Activated naive CD8-positive, alpha-beta T cell treated with anti-CD3 and anti-CD28 coated beads, Interleukin-2, amount 50 U/mL, for 24 hours (primary cell): Measurements from ENCODE around the gene MAP1A.
"Not testable (repeated sequence)": the region's sequence is repeated elsewhere in the genome, so short reads cannot be mapped to it uniquely, and the experiment has no call there.

ENCODE experiments used
- ATAC-seq: fragments of 150-1000 bp; cut with Tn5 transposase; one replicate; pipeline ENCODE4 v1.10.0; 2021
- DNase-seq: peaks from one replicate; pipeline ENCODE4 v3.0.0; 2021
- H3K27ac Mint-ChIP-seq: one replicate; pipeline ENCODE4 v1.8.0; 2021; ENCODE audit warnings: mild to moderate bottlenecking, mixed read lengths
- H3K27me3 Mint-ChIP-seq: one replicate; pipeline ENCODE4 v1.8.0; 2021; ENCODE audit warnings: mixed read lengths
- H3K36me3 Mint-ChIP-seq: one replicate; pipeline ENCODE4 v1.8.0; 2021; ENCODE audit warnings: low read depth, mixed read lengths
- H3K4me1 Mint-ChIP-seq: one replicate; pipeline ENCODE4 v1.8.0; 2021; ENCODE audit warnings: mixed read lengths
- H3K4me3 Mint-ChIP-seq: one replicate; pipeline ENCODE4 v1.8.0; 2021; ENCODE audit warnings: mild to moderate bottlenecking, moderate library complexity, mixed read lengths
- H3K9me3 Mint-ChIP-seq: one replicate; pipeline ENCODE4 v1.8.0; 2021; ENCODE audit warnings: mixed read lengths

The MAP1A gene

GRCh38 chr15:43532826-43533225 is 15.4 kb downstream of the MAP1A start:
- H3K4me3 Mint-ChIP-seq, H3K9me3 Mint-ChIP-seq, DNase-seq, ATAC-seq, H3K4me1 Mint-ChIP-seq, H3K27me3 Mint-ChIP-seq, H3K27ac Mint-ChIP-seq, H3K36me3 Mint-ChIP-seq: not testable (repeated sequence)

GRCh38 chr15:43534897-43535296 is 17.5 kb downstream of the MAP1A start:
- Mint-ChIP-seq H3K4me3 (no peak overlapping the region), H3K27ac (no peak overlapping the region), H3K9me3 (no peaks in the 10 kb centered on the region), H3K4me1 (no peaks in the 10 kb centered on the region), H3K36me3 (no peaks in the 10 kb centered on the region), H3K27me3 (no peaks in the 10 kb centered on the region)
- DNase-seq: no peak
- no peak for ATAC-seq

- Mint-ChIP-seq H3K9me3 (no peaks in the 10 kb centered on the region), H3K36me3 (no peaks in the 10 kb centered on the region), H3K27me3 (no peaks in the 10 kb centered on the region), H3K27ac (no peak overlapping the region), H3K4me3 (no peak overlapping the region), H3K4me1 (peaks cover 4% of the 10 kb centered on the region)
- DNase-seq: no peak
- no peak for ATAC-seq
These were observed 20.7 kb downstream of the MAP1A start for GRCh38 chr15:43538091-43538490.

- no peak overlapping the region for H3K4me3 Mint-ChIP-seq
- H3K4me1 Mint-ChIP-seq: peaks cover 4% of the 10 kb centered on the region
- ATAC-seq: no peak
- DNase-seq: no peak
- no peaks in the 10 kb centered on the region for H3K27me3 Mint-ChIP-seq
- H3K27ac Mint-ChIP-seq: peak overlapping the region; percentile 10
- no peaks in the 10 kb centered on the region for H3K9me3 Mint-ChIP-seq
- H3K36me3 Mint-ChIP-seq: no peaks in the 10 kb centered on the region
These were observed 24.4 kb downstream of the MAP1A start for GRCh38 chr15:43541785-43542184.

GRCh38 chr15:43544266-43544665 is 26.9 kb downstream of the MAP1A start:
- Mint-ChIP-seq H3K9me3 (no peaks in the 10 kb centered on the region), H3K27ac (no peak overlapping the region), H3K4me3 (no peak overlapping the region), H3K4me1 (peaks cover 4% of the 10 kb centered on the region), H3K36me3 (peaks cover 11% of the 10 kb centered on the region), H3K27me3 (no peaks in the 10 kb centered on the region)
- no peak for DNase-seq
- ATAC-seq: no peak

GRCh38 chr15:43545426-43545825 is 28.0 kb downstream of the MAP1A start:
- Mint-ChIP-seq H3K27me3 (no peaks in the 10 kb centered on the region), H3K4me3 (no peak overlapping the region), H3K4me1 (peaks cover 4% of the 10 kb centered on the region), H3K9me3 (no peaks in the 10 kb centered on the region), H3K36me3 (peaks cover 11% of the 10 kb centered on the region), H3K27ac (no peak overlapping the region)
- no peak for ATAC-seq
- no peak for DNase-seq

- Mint-ChIP-seq H3K27me3 (no peaks in the 10 kb centered on the region), H3K27ac (no peak overlapping the region), H3K9me3 (no peaks in the 10 kb centered on the region), H3K36me3 (peaks cover 11% of the 10 kb centered on the region), H3K4me1 (no peaks in the 10 kb centered on the region), H3K4me3 (no peak overlapping the region)
- DNase-seq: no peak
- ATAC-seq: no peak
These were observed 30.1 kb downstream of the MAP1A start for GRCh38 chr15:43547539-43547938.

- Mint-ChIP-seq H3K9me3 (no peaks in the 10 kb centered on the region), H3K4me1 (no peaks in the 10 kb centered on the region), H3K36me3 (peaks cover 13% of the 10 kb centered on the region), H3K27ac (no peak overlapping the region), H3K27me3 (no peaks in the 10 kb centered on the region), H3K4me3 (no peak overlapping the region)
- DNase-seq: no peak
- no peak for ATAC-seq
These were observed 33.3 kb downstream of the MAP1A start for GRCh38 chr15:43550527-43551363.

- DNase-seq (no peak), ATAC-seq (no peak)
- no peak overlapping the region for H3K4me3 Mint-ChIP-seq
- peaks cover 8% of the 10 kb centered on the region for H3K36me3 Mint-ChIP-seq
- H3K9me3 Mint-ChIP-seq: no peaks in the 10 kb centered on the region
- H3K27me3 Mint-ChIP-seq: no peaks in the 10 kb centered on the region
- H3K27ac Mint-ChIP-seq: no peak overlapping the region
- no peaks in the 10 kb centered on the region for H3K4me1 Mint-ChIP-seq
These were observed 34.8 kb downstream of the MAP1A start for GRCh38 chr15:43552256-43552655.

GRCh38 chr15:43552986-43553385 is 35.6 kb downstream of the MAP1A start:
- no peak for DNase-seq
- Mint-ChIP-seq H3K36me3 (peaks cover 7% of the 10 kb centered on the region), H3K27ac (no peak overlapping the region), H3K27me3 (no peaks in the 10 kb centered on the region), H3K4me3 (no peak overlapping the region), H3K9me3 (no peaks in the 10 kb centered on the region), H3K4me1 (no peaks in the 10 kb centered on the region)
- no peak for ATAC-seq

- H3K27me3 Mint-ChIP-seq, H3K27ac Mint-ChIP-seq, H3K4me1 Mint-ChIP-seq, DNase-seq, H3K9me3 Mint-ChIP-seq, H3K4me3 Mint-ChIP-seq, H3K36me3 Mint-ChIP-seq, ATAC-seq: not testable (repeated sequence)
These were observed 45.3 kb downstream of the MAP1A start for GRCh38 chr15:43562753-43563152.

- not testable (repeated sequence) for H3K36me3 Mint-ChIP-seq, H3K27me3 Mint-ChIP-seq, H3K4me1 Mint-ChIP-seq, H3K4me3 Mint-ChIP-seq, H3K9me3 Mint-ChIP-seq, DNase-seq, H3K27ac Mint-ChIP-seq, ATAC-seq
These were observed 46.4 kb downstream of the MAP1A start for GRCh38 chr15:43563793-43564192.

- H3K27me3 Mint-ChIP-seq, DNase-seq, H3K27ac Mint-ChIP-seq, H3K4me3 Mint-ChIP-seq, H3K9me3 Mint-ChIP-seq, H3K36me3 Mint-ChIP-seq, ATAC-seq, H3K4me1 Mint-ChIP-seq: not testable (repeated sequence)
These were observed 49.2 kb downstream of the MAP1A start for GRCh38 chr15:43566615-43567014.

GRCh38 chr15:43574607-43575006 is 57.2 kb downstream of the MAP1A start:
- not testable (repeated sequence) for H3K9me3 Mint-ChIP-seq, H3K4me3 Mint-ChIP-seq, DNase-seq, H3K27ac Mint-ChIP-seq, H3K4me1 Mint-ChIP-seq, ATAC-seq, H3K36me3 Mint-ChIP-seq, H3K27me3 Mint-ChIP-seq
